ENCODE data around the gene NDUFA5. TPM values are rescaled to one million over a fixed set of nuclear protein-coding genes. Genes with fewer than 3 reads are reported as not detected.

The NDUFA5 gene
- total RNA-seq, 2 donors from 2014 or later, result 48.6 to 52.3 TPM

DNA sequence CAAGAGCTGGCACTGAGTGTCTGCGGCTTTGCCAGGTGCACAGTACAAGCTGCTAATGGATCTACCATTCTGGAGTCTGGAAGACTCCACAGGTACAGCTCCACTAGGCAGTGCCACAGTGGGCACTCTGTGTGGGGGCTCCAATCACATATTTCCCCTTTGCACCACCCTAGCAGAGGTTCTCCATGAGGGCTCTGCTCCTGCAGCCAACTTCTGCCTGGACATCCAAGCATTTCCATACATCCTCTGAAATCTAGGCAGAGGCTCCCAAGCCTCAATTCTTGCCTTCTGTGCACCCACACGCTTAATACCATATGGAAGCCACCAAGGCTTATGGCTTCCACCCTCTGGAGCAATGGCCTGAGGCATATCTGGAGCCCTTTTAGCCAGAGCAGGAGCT lies 52.4 kb downstream of the NDUFA5 start:
- no peak for DNase-seq
- TF ChIP-seq, protein P1, sequence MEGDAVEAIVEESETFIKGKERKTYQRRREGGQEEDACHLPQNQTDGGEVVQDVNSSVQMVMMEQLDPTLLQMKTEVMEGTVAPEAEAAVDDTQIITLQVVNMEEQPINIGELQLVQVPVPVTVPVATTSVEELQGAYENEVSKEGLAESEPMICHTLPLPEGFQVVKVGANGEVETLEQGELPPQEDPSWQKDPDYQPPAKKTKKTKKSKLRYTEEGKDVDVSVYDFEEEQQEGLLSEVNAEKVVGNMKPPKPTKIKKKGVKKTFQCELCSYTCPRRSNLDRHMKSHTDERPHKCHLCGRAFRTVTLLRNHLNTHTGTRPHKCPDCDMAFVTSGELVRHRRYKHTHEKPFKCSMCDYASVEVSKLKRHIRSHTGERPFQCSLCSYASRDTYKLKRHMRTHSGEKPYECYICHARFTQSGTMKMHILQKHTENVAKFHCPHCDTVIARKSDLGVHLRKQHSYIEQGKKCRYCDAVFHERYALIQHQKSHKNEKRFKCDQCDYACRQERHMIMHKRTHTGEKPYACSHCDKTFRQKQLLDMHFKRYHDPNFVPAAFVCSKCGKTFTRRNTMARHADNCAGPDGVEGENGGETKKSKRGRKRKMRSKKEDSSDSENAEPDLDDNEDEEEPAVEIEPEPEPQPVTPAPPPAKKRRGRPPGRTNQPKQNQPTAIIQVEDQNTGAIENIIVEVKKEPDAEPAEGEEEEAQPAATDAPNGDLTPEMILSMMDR (conservative IDR thresholded peaks at IDR 0.05), result no peak
- 67 to 100% methylated on average over 1 to 2 of the region's 2 CpGs for WGBS, 2 experiments (ENCODE audit: insufficient coverage in 1 of 2, insufficient read length in 1 of 2)

DNA sequence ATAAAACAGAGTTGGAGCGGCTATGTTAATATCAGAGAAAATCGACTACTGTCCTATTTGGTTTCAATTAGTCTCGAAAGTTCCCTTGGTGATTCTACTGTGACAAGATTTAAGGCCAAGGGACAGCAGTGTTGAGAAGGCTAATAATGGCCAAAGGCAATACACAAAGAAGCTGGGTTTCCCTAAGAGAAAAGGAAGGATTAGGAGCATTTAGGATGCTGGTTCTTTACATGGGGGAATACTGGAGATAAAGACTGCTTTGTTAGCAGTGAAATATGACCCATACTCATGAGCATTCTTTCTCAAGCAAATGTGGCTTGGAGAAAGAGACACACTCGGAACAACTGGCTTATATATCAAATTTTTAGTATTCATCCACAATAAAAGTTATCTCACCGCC lies 55.4 kb downstream of the NDUFA5 start:
- TF ChIP-seq, protein P1 (conservative IDR thresholded peaks at IDR 0.05), result no peak
- no peak overlapping the region for H3K4me3 Mint-ChIP-seq
- Histone ChIP-seq H3K9ac (ENCODE audit: extremely low read depth, low read length, poor library complexity, severe bottlenecking) (no peak overlapping the region), H3K4me3 (ENCODE audit: low read length) (peak overlapping the region; percentile 29), H3K36me3 (ENCODE audit: control insufficient read depth, insufficient read depth, low read length) (no peaks in the 10 kb centered on the region), H3K27ac (ENCODE audit: low read depth, low read length) (no peak overlapping the region), H3K4me1 (ENCODE audit: control insufficient read depth, insufficient read depth, low read length) (no peaks in the 10 kb centered on the region), H3K9me3 (ENCODE audit: control insufficient read depth, low read length) (peaks cover 20% of the 10 kb centered on the region), H3K27me3 (ENCODE audit: control insufficient read depth, insufficient read depth, low read length, poor library complexity, severe bottlenecking) (no peaks in the 10 kb centered on the region)
- H3K27ac Mint-ChIP-seq, result no peak overlapping the region
- DNase-seq, result no peak
- 80 to 84% methylated on average over 4 to 5 of the region's 5 CpGs for WGBS, 2 experiments (ENCODE audit: insufficient coverage in 1 of 2, insufficient read length in 1 of 2)
- peaks cover 28% of the 10 kb centered on the region for H3K9me3 Mint-ChIP-seq
- peaks cover 7% of the 10 kb centered on the region for H3K4me1 Mint-ChIP-seq
- no peaks in the 10 kb centered on the region for H3K27me3 Mint-ChIP-seq (ENCODE audit: insufficient read depth)
- H3K36me3 Mint-ChIP-seq (ENCODE audit: low read depth), result peaks cover 8% of the 10 kb centered on the region

More for the DNA sequence above, 52.4 kb downstream of the NDUFA5 start:
- peaks cover 20% of the 10 kb centered on the region for H3K9me3 ChIP-seq (ENCODE audit: control insufficient read depth, low read length)
- Mint-ChIP-seq H3K4me3 (no peak overlapping the region), H3K36me3 (ENCODE audit: low read depth) (peaks cover 8% of the 10 kb centered on the region), H3K9me3 (peaks cover 28% of the 10 kb centered on the region), H3K4me1 (peaks cover 7% of the 10 kb centered on the region), H3K27ac (no peak overlapping the region), H3K27me3 (ENCODE audit: insufficient read depth) (no peaks in the 10 kb centered on the region)
- no peak overlapping the region for H3K9ac ChIP-seq (ENCODE audit: extremely low read depth, low read length, poor library complexity, severe bottlenecking)
- H3K4me3 ChIP-seq (ENCODE audit: low read length), result no peak overlapping the region
- H3K27ac ChIP-seq (ENCODE audit: low read depth, low read length), result no peak overlapping the region
- H3K36me3 ChIP-seq (ENCODE audit: control insufficient read depth, insufficient read depth, low read length), result no peaks in the 10 kb centered on the region
- no peaks in the 10 kb centered on the region for H3K4me1 ChIP-seq (ENCODE audit: control insufficient read depth, insufficient read depth, low read length)
- no peaks in the 10 kb centered on the region for H3K27me3 ChIP-seq (ENCODE audit: control insufficient read depth, insufficient read depth, low read length, poor library complexity, severe bottlenecking)

DNA sequence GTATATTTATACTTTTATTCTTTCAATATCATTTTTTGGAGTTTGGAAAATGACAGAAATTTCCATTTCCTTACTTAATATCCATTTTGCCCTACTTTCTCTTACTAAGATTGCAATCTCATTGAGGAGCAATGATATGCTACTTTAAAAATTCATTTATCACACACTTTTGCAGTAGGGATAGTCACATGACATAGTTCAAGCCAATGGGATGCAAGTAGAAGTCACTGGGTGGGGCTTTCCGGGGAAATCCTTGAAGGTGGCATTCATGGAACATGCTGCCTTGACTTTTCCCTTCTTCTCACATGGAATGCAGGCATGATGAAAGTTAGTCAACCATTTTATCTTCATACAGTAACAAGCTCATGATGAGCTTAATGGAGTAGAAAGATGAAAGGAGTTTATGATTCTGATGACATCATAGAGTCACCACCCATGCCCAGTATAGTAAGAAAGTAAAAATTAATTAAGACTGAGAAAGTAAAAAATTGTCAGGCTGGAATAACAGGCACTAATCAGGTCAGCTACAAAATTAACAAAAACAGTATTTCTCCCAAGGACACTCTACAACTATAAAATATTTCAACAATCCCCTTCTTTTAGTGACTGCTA lies 56.6 kb downstream of the NDUFA5 start:
- Histone ChIP-seq H3K27me3 (ENCODE audit: control insufficient read depth, insufficient read depth, low read length, poor library complexity, severe bottlenecking) (no peaks in the 10 kb centered on the region), H3K4me1 (ENCODE audit: control insufficient read depth, insufficient read depth, low read length) (no peaks in the 10 kb centered on the region), H3K36me3 (ENCODE audit: control insufficient read depth, insufficient read depth, low read length) (no peaks in the 10 kb centered on the region), H3K27ac (ENCODE audit: low read depth, low read length) (no peak overlapping the region), H3K9ac (ENCODE audit: extremely low read depth, low read length, poor library complexity, severe bottlenecking) (no peak overlapping the region), H3K4me3 (ENCODE audit: low read length) (no peak overlapping the region), H3K9me3 (ENCODE audit: control insufficient read depth, low read length) (peaks cover 12% of the 10 kb centered on the region)
- peaks cover 8% of the 10 kb centered on the region for H3K36me3 Mint-ChIP-seq (ENCODE audit: low read depth)
- H3K4me3 Mint-ChIP-seq, result no peak overlapping the region
- TF ChIP-seq, protein P1 (conservative IDR thresholded peaks at IDR 0.05), result no peak
- H3K4me1 Mint-ChIP-seq, result peaks cover 7% of the 10 kb centered on the region
- H3K27me3 Mint-ChIP-seq (ENCODE audit: insufficient read depth), result no peaks in the 10 kb centered on the region
- no peak for DNase-seq
- H3K27ac Mint-ChIP-seq, result no peak overlapping the region
- H3K9me3 Mint-ChIP-seq, result peaks cover 19% of the 10 kb centered on the region
- 89% methylated on average over 1 of the region's 1 CpG; no CpG with 5 or more reads in 1 of the 2 experiments for WGBS, 2 experiments (ENCODE audit: insufficient coverage in 1 of 2, insufficient read length in 1 of 2)
